KMS-11 (cell line): ENCODE data around the gene GRM7.

Experiments
- H2AFZ ChIP-seq: fragments of 200-600 bp; sonication (generic); 2 replicates; pipeline ENCODE4 v1.6.1; 2016; ENCODE audit warnings: antibody characterized with exemption, mixed run types, low read depth
- H3K27ac ChIP-seq: fragments of 200-600 bp; sonication (generic); 2 replicates; pipeline ENCODE4 v1.6.1; 2016; ENCODE audit warnings: mild to moderate bottlenecking, mixed run types
- H3K27me3 ChIP-seq: fragments of 200-600 bp; sonication (generic); 2 replicates; pipeline ENCODE4 v1.6.1; 2017; ENCODE audit warnings: mild to moderate bottlenecking, low read depth, mixed run types, moderate library complexity; ENCODE audit not compliant: insufficient read depth
- H3K36me3 ChIP-seq: fragments of 200-600 bp; sonication (generic); 2 replicates; pipeline ENCODE4 v1.6.1; 2017; ENCODE audit warnings: mild to moderate bottlenecking, mixed run types; ENCODE audit not compliant: insufficient read depth
- H3K4me1 ChIP-seq: fragments of 200-600 bp; sonication (generic); 2 replicates; pipeline ENCODE4 v1.6.1; 2016; ENCODE audit warnings: mild to moderate bottlenecking, low read depth, mixed run types; ENCODE audit not compliant: poor library complexity, severe bottlenecking
- H3K4me2 ChIP-seq: fragments of 200-600 bp; sonication (generic); 2 replicates; pipeline ENCODE4 v1.7.0; 2016; ENCODE audit warnings: mild to moderate bottlenecking, mixed run types
- H3K4me3 ChIP-seq: fragments of 200-600 bp; sonication (generic); IDR thresholded peaks from 2 replicates; pipeline ENCODE4 v1.6.1; 2017; ENCODE audit warnings: low read depth, low read length, mixed read lengths; ENCODE audit not compliant: insufficient read depth
- H3K79me2 ChIP-seq: fragments of 200-600 bp; sonication (generic); 2 replicates; pipeline ENCODE4 v1.6.1; 2016; ENCODE audit warnings: low read depth, mixed run types; ENCODE audit not compliant: insufficient read depth
- H3K9ac ChIP-seq: fragments of 200-600 bp; sonication (generic); 2 replicates; pipeline ENCODE4 v1.6.1; 2016; ENCODE audit warnings: mild to moderate bottlenecking, mixed run types
- H4K20me1 ChIP-seq: fragments of 200-600 bp; sonication (generic); 2 replicates; pipeline ENCODE4 v1.6.1; 2016; ENCODE audit warnings: mild to moderate bottlenecking, mixed run types; ENCODE audit not compliant: insufficient read depth
- CTCF ChIP-seq: fragments of 200-600 bp; sonication (generic); conservative IDR thresholded peaks from 2 replicates; pipeline ENCODE4 v1.6.1; 2017; ENCODE audit warnings: low read depth, mild to moderate bottlenecking, antibody characterized with exemption, low read length, moderate library complexity, mixed read lengths

The GRM7 gene

GRCh38 chr3:7657214-7658112 lies 796.5 kb downstream of the GRM7 start:
- H3K79me2 ChIP-seq, result no peaks in the 10 kb centered on the region
- TF ChIP-seq CTCF, result no peak
- no peak overlapping the region for H3K9ac ChIP-seq
- no peak overlapping the region for H2AFZ ChIP-seq
- no peaks in the 10 kb centered on the region for H4K20me1 ChIP-seq
- no peaks in the 10 kb centered on the region for H3K4me1 ChIP-seq
- H3K36me3 ChIP-seq, result no peaks in the 10 kb centered on the region
- no peaks in the 10 kb centered on the region for H3K27me3 ChIP-seq
- H3K4me2 ChIP-seq, result no peak overlapping the region
- H3K27ac ChIP-seq, result no peak overlapping the region
- H3K4me3 ChIP-seq, result no peak overlapping the region

DNA sequence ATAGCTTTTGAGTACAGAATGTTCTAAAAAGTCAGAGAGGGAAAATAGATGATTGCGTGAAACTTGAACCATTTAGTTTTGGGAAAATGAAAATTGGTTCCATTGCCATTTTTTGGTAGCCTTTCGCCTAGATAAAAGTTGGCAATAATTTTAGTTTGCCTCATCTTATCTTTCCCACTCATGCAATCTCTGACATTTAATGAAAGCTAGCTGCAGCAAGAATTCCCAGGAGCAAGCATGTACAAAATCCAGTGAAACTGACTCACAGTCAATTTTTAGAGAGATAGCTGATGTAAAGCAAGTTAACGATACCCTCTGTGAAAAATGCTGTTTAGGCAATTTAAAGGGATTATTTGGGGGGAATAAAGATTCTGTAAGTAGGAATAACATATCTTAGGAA lies 797.4 kb downstream of the GRM7 start:
- H3K4me1 ChIP-seq, result no peaks in the 10 kb centered on the region
- no peaks in the 10 kb centered on the region for H4K20me1 ChIP-seq
- no peak overlapping the region for H3K4me2 ChIP-seq
- H2AFZ ChIP-seq, result no peak overlapping the region
- no peak overlapping the region for H3K9ac ChIP-seq
- no peaks in the 10 kb centered on the region for H3K27me3 ChIP-seq
- H3K36me3 ChIP-seq, result no peaks in the 10 kb centered on the region
- no peaks in the 10 kb centered on the region for H3K79me2 ChIP-seq
- no peak for TF ChIP-seq CTCF
- H3K27ac ChIP-seq, result no peak overlapping the region
- no peak overlapping the region for H3K4me3 ChIP-seq

- H3K27ac ChIP-seq, result no peak overlapping the region
- no peaks in the 10 kb centered on the region for H3K27me3 ChIP-seq
- TF ChIP-seq CTCF, result no peak
Observed at GRCh38 chr3:7659079-7659478, 798.2 kb downstream of the GRM7 start.

GRCh38 chr3:7663771-7664170 lies 802.9 kb downstream of the GRM7 start:
- H3K27ac ChIP-seq, result no peak overlapping the region
- no peak overlapping the region for H3K4me3 ChIP-seq
- no peaks in the 10 kb centered on the region for H3K36me3 ChIP-seq
- no peaks in the 10 kb centered on the region for H3K27me3 ChIP-seq
- no peak overlapping the region for H3K9ac ChIP-seq
- no peak overlapping the region for H3K4me2 ChIP-seq
- H4K20me1 ChIP-seq, result no peaks in the 10 kb centered on the region
- no peaks in the 10 kb centered on the region for H3K79me2 ChIP-seq
- no peak for TF ChIP-seq CTCF
- no peaks in the 10 kb centered on the region for H3K4me1 ChIP-seq
- H2AFZ ChIP-seq, result no peak overlapping the region

More at GRCh38 chr3:7659079-7659478, 798.2 kb downstream of the GRM7 start:
- Histone ChIP-seq H3K79me2 (no peaks in the 10 kb centered on the region), H3K36me3 (no peaks in the 10 kb centered on the region), H3K4me2 (no peak overlapping the region), H3K4me3 (no peak overlapping the region), H3K4me1 (no peaks in the 10 kb centered on the region), H4K20me1 (no peaks in the 10 kb centered on the region), H3K9ac (no peak overlapping the region), H2AFZ (no peak overlapping the region)
